Measurements from ENCODE around the gene CMIP.
"Not testable (repeated sequence)": the region's sequence is repeated elsewhere in the genome, so short reads cannot be mapped to it uniquely, and the experiment has no call there.

Gene CMIP

DNA sequence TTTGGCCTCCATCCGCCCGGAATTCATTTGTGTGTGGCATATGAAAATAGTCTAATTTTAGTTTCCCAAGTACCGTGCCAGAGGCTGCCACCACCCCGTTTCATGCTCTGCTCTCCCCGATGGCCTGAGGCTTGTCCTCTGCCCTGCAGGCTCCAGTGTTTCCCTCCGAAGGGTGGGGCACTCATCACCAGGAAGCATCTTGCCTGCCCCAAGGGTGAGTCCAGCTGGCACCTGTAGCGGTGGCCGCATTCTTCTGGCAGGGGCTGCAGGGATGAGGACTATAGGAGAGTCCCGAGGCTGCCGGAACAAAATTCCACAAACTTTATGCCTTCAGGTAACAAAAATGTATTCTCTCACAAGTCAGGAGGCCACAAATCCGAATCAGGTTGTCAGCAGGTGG, 23.1 kb upstream of the CMIP start:
- DNase-seq (ENCODE audit: low read depth): no peak

DNA sequence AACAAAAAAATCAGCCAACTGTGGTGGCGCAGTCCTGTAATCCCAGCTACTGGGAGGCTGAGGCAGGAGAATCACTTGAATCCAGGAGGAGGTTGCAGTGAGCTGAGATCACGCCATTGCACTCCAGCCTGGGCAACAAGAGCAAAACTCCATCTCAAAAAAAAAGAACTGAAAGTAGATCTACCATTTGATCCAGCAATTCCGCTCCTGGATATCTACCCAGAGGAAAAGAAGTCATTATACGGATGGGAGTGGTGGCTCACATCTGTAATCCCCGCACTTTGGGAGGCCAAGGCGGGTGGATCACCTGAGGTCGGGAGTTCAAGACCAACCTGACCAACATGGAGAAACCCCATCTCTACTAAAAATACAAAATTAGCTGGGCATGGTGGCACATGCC, 22.5 kb upstream of the CMIP start:
- DNase-seq (ENCODE audit: low read depth): not testable (repeated sequence)

DNA sequence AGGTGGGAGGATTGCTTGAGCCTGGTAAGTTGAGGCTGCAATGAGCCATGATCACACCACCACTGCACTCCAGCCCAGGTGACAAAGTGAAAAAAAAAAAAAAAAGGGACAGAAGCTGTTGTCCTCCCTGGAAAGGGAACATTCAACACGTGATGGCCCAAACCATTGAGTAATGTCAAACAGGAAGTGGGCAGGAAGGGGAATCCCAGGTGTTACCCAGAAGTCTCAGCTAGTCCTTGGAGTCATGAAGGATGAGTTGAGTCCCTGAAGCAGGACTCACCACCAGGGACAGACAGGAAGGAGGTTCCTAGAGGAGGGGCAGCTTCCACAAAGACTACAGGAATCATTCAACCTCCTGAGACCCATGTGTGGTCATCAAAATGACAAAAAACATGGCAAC, 19.8 kb upstream of the CMIP start:
- DNase-seq (ENCODE audit: low read depth): no peak

DNA sequence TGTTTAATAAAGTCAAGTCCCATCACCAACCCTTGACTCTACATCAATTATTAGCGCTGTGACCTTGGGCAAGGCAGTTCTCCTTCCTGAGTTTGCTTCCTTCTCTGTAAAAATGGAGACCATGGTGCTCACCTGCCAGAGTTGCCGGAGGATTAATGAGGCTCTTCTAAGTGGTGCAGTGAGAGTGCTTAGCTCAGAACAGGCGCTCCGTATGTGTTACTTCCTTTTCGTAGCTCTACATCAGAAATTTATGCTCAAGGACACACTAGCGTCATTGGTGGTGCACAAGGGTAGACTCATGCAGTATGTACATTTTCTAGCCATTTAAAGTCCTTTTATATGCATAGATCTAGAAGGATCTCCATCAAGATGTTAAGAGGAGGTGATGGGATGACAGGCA, 17.4 kb upstream of the CMIP start:
- DNase-seq (ENCODE audit: low read depth): no peak

DNA sequence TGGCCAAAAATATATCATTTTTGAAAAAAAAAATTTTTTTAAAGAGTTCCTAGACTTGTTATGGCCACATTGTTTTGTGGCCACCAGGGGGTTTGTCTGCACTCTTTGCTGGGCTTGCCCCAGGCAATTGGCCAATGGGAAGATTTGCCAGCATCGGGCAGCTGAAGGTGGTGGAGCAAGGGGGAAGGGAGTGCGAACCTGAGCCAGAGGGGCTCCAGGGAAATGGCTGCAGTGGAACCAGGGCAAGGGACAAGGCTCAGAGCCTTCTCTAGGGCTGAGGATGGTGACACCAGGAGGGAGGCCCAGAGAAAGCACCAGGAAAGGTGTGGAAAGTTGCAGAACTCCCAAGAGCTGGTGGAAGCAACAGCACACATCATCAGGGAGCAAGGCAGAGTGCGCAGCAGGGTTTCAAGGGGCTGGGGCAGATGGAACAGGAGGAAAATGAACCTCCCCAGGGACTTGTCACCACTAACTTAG, 15.5 kb upstream of the CMIP start:
- DNase-seq (ENCODE audit: low read depth): no peak

DNA sequence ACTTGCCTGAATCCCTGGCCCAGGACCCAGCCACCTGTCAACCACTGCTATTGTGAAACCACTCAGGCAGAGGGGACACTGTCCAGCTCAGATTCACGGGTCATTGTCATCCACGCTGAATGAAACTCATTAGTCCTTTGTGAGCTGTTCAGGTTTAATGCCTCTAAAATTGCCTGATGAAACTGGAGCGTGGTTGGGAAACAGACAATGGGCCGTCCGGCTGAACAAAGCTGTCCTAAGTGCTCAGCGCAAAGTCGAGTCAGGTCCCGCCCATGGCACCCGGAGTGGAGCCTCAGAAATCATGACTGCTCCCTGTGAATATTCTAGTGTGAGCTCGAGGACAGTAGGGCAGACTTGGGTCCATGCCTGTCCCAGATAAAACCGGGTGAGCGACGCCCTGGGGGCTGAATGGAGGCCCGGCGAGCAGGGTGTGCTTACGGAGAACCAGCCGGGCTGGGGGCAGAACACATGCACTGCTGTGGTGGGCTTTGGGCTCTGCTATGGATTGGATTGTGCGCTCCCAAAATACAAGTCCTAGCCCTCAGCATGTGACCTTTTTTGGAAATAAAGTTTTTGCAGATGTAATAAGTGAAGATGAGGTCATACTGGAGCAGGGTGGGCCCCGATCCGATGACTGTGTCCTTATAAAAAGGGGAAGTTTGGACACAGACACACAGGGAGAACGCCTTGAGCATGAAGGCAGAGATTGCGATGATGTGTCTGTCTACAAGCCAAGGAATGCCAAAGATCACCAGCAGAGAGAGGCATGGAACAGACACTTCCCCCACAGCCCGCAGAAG, 12.9 kb upstream of the CMIP start:
- DNase-seq (ENCODE audit: low read depth): no peak

DNA sequence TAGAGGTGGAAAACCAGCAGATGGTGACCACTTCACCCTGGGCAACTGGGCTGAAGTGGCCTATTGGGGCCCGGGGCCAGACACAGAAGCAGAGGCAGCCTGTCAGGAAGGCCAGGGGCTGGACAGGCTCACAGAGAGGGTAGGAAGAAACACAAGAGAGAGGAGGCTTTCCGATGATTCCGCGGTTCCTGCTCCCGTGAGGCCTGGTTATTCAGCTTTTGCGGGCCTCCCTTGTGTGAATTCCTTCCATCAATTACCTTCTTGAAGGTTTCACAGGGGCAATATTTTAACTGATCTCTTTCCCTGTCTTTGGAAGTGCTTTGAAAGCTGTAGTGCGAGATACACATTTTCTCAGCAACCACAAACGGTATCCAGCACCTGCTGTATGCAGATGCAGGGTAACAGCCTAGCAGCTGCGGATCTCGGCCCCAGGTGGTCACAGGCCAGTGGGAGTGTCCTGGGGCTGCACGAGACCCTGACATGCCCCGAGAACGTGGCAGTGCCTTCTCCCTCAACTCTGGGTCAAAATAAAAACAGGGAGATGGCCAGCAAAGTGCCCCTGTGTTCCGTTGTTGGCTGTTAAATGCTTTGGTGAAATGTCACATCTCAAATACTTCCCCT, 11.6 kb upstream of the CMIP start:
- no peak for DNase-seq (ENCODE audit: low read depth)

DNA sequence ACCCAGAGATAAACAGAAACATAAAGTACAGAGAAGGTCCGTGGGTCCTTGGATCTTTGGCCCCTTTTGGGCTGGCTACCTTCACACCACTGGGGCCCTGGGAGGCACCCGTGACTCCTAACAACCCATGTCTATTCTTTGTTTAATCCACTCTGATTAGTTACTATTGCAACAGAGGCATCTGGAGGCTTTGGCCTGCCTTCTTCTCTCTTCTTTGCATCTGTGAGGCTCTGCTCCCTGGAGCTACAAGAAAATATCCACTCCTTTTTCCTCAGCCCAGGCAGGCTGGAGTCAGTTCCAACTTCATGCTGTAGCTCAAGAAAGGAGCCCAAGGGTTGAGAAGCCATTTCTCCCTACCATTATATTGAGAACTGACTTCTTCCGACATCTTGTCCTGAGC, 9.5 kb upstream of the CMIP start:
- DNase-seq (ENCODE audit: low read depth): no peak

DNA sequence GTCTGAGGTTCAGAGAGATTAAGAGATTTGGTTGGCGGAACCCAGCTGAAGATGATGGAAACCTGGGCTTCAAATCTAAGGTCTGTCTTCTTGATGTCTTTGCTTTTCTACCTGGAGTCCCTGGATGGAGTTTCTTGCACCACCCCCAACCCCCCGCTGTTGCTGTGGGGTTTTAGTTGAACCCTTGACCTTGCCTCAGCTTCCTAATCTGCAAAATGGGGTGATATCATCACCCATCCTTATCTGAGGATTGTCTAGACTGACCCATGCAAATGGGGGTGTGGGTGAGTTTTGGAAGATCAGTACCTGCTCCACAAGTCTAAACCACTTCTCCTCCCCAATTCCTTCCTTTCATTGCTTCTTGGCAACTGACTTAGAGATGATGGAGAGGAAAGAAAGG, 9.0 kb upstream of the CMIP start:
- DNase-seq (ENCODE audit: low read depth): no peak

DNA sequence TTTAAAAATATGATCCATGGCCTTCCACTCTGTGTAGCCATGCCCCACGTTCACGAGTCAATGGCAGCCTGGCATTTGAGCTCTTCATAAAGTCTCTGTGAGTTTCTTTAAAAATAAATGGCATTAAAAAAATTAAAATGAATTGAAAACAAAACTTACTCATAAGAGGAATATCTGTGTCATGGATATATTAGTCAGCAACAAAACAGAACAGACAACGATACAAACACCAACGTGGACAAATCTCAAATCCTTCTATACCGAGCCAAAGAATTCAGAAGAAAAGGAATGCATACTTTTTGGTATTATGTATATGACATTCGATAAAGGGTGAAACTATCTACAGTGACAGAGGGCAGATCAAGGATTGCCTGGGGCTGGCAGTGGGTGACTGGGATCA, 8.2 kb upstream of the CMIP start:
- DNase-seq (ENCODE audit: low read depth): no peak

DNA sequence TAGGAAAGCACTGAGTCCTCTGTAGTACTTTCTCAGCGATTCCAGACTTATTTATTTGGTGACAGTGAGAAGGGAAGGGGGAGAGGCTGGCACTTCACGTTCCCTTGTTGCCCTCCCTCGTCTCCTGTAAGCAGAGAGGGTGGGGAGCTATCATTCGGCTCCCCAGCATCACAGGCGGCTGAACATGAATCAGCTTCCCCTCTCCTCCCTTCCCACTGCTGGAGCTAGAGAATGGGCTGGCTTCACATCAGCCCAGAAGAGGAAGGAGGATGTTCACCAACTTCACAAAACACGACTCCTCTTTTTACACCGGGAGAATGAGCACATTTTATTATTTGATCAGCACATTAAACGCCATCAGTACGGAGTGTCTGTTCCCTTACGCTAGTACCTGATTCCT, 6.7 kb upstream of the CMIP start:
- DNase-seq (ENCODE audit: low read depth): no peak

DNA sequence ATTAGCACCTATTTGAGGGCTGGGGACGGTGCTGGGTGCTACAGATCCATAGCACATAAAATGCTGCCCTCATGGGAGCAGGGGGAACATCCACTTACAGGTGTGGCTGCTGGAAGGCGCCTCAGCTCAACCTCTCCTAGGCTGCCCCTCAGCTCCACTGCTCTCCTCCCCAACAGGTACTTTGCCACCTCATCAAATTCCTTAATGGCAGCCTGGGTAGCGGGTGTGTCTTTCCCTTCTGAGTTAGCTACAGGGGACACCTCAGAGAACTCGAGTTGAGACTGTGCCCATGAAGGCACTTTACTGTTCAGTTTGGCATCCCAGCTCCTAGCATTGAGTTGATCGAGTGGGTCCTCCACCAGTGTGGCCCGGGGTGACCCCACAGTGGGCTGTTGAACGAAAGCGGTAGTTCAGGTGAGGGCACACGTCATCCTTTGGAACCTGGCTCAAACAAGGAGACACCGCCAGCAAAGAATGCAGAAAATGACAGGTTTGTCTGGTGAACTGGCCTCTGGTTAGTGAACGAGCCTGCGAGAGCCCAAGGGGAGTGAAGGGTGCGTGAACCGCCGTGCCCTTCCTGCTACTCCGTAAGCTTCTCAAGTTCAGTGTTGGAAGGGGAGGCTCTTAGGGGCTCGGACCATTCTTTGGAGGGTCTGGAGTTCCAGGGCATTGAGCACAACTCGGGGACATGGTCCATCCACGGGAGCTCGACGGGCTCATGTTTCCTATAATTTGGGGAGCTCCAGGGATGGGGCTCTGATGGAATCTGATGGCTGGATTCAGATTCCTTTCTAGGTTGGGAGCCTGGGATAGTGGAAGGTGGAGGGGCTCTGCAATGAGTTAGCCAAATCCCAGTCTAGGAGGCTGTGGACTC, 3.5 kb upstream of the CMIP start:
- no peak for DNase-seq (ENCODE audit: low read depth)

DNA sequence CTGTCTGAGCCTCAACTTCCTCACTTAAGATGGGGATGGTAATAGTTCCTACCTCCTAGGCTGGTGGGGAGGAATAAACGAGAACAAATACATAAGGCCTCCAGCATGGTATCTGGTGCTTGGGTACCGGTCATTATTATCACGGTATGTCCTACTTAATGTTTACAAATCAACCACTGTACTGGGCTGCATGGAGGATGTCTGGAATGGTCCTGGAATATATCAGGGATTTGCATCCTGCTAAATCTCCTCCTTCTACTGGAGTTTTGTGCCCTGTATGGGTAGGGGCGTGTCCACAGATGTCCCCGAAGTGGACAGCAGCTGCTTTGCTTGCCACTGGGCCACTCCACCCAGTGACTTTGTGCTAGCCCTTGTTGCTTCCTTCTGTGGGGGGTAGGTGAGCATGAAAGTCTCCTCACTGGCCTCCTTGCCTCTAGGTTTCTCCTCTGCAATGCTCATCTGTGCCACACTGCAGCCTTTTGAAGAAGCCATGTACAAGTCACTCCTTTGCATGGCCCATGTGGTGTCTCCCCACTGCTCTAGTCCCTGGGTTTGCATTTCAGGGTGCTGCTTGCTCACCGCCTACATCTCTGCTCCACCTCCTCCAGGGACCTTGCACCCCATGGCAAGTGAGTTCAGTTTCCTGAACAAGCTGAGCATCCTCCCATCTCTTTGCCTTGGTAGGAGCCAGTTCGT, 2.2 kb upstream of the CMIP start:
- DNase-seq (ENCODE audit: low read depth): no peak

DNA sequence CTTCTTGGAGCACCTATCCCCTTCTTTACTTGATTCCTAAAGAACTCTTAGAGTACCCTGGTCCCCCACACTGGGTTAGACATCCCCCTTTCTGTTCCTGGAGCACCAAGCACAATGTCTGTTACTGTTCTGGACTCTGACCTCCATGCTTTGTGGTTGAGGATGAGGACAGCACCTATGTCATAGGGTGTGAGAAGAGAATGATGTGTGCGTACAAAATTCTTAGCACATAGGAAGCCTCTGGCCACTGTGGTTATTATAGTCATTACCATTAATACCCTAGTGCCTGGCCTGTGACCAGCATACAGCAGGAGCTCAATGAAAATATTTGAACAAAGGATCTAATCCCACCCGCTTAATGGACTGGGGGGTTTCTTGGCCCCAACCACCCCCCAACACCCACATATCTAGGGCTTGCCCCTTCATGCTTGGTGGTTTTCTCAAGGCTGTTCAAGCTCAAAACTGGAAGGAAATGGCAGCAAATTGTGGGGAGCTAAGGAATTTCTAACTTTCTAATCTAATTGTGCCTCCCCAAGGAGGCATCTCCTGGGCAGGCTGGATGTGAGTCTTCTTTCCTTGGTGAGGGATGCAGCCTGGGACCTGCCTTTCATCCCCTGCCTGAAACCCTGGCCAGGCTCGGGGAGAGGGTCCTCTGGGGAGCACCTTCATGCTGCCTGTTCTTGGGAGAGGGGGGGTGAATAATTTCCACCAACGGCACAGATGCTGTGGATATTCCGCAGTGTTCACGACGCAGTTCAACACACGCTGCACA, 1.5 kb upstream of the CMIP start:
- no peak for DNase-seq (ENCODE audit: low read depth)

DNA sequence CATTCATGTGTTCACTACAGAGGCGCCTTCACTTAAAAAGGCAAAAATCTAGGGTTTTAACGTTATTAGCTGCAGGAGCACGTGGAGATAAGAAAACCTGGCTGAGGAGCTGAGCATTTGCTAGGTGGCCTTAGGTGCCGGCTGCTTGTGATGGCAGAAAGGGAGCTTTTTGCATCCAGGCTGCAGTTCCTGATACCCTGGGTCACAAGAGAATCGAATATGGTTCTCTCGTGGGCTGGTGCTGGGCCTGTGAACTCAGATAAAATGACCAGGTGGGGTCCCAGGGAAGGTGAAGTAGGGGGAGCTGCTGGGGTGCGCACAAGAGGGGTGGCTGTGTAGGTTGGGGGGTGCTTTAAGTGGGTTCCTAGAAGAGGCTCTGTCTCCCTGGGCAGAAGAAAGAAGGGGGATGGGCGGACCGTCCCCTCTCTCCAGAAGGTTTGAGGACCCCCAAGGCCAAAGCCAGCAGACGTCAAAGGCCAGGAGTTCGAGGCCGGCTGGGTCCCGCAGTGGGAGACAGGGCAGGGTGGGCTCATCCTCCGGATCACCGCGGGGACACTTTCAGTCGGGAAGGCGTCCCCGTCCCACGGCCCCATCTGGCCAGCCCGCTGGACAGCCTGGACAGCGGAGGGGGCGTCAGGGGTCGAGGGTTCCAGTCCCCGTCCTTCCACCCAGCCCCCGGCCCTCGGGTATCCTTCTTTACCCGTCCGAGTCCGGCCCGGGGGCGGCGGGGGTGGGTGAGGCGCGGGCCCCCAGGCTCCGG, 740 bp upstream of the CMIP start:
- no peak for DNase-seq (ENCODE audit: low read depth)

DNA sequence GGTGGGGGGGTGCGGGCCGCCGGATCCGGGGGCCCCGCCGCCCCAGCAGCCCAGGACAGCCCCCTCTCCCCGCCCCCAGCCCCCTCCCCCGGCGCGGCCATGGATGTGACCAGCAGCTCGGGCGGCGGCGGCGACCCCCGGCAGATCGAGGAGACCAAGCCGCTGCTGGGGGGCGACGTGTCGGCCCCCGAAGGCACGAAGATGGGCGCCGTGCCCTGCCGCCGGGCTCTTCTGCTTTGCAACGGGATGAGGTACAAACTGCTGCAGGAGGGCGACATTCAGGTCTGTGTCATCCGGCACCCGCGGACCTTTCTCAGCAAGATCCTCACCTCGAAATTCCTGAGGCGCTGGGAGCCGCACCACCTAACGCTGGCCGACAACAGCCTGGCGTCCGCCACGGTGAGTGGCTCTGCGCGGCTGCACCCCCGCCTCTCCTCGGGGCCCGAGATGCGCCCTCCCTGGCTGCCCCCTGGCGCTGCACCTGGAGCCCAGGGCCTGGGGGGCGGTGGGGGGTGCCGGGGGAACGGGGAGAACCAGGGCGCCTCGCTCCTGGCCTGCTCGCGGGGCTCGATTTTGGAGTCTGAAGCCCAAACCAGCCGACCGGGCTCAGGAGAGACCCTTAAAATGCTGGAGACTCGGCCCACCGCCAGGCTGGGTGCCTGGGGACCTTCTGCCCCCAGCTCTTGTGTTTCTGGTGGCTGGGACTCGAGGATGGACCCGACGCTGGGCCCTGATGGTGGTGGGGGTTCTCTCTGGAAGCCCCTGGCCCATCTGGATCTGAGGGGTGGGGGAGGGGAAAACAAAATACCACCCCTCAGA, 744 bp downstream of the CMIP start:
- DNase-seq (ENCODE audit: low read depth): no peak

DNA sequence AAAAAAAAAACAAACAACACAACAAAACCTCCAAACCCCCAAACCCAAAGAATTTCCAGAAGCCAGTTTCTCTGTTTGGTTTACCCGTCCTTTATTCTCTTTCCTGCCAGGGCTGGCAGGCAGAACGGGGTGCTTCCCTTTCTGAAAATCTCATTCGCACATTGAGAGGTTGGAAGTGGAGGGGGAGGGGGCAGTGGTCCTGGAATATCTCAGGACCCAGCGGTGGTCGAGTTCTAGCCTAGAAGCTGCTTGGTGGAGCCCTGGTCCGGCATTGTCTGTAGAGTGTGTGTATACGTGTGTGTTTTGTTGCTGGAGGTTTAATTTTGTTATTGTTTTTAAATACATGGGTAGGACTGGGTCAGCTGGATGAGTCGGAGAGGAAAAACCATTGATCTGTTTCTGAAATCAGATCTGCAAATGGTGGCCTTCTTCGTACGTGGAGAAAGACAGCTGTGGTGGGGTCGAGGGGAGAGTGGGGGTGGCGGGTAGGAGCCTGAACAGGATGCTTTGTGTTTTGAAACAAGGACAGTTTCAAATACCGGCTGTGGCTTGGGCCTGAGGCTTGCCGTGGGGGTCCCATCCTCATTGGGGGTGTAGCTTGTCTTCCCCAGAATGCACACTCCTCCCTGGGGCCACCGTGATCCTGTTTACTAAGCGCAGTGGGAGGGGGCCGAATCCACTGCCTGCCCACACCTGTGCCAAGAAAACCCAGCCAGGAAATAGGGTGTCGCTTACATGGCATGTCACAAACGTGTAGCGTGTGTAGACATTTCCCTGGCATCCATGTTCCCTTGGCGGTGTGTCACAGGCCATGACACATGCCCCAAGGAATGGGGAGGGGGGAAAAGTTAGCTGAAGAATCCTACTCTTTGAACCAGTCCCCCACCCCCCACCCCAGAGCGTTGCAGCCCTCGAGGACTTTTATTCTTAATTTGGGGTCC, 1.6 kb downstream of the CMIP start:
- no peak for DNase-seq (ENCODE audit: low read depth)

DNA sequence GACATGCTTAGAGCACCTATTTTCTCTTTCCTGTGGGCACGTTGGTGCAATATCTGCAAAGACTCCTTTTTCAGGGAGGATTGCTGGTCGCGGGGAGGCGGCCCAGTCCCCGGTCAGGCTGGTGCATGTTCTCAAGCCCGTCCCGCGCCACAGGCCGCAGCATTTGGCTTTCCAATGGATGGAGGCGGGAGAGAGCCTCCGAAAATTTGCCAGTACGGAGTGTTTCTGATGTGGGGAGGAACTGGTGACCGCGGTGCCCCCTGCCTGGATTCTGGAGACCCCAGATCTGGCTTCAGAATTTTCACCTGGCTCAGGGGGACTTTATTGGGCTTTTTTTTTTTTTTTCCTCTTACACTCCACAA, 2.3 kb downstream of the CMIP start:
- DNase-seq (ENCODE audit: low read depth): no peak
